Activated T-helper 17 cell treated with anti-CD3 and anti-CD28 coated beads, Interleukin-2, amount 50 U/mL, for 72 hours (primary cell): ENCODE data around the gene SLCO1C1. TPM values are rescaled to one million over a fixed set of nuclear protein-coding genes. Genes with fewer than 3 reads are reported as not detected.
"Not testable (repeated sequence)": the region's sequence is repeated elsewhere in the genome, so short reads cannot be mapped to it uniquely, and the experiment has no call there.

ENCODE experiments used
- ATAC-seq: fragments of 150-1000 bp; cut with Tn5 transposase; replicated peaks from 2 replicates; pipeline ENCODE4 v1.10.0; 2021; ENCODE audit warnings: mild to moderate bottlenecking, moderate library complexity
- H3K27ac Mint-ChIP-seq: one replicate; pipeline ENCODE4 v1.8.0; 2022; ENCODE audit warnings: mixed read lengths
- H3K27me3 Mint-ChIP-seq: one replicate; pipeline ENCODE4 v1.8.0; 2022; ENCODE audit warnings: mixed read lengths
- H3K36me3 Mint-ChIP-seq: one replicate; pipeline ENCODE4 v1.8.0; 2022; ENCODE audit warnings: low read depth, mild to moderate bottlenecking, mixed read lengths
- H3K4me1 Mint-ChIP-seq: one replicate; pipeline ENCODE4 v1.8.0; 2022; ENCODE audit warnings: mixed read lengths
- H3K4me3 Mint-ChIP-seq: one replicate; pipeline ENCODE4 v1.8.0; 2022; ENCODE audit warnings: mild to moderate bottlenecking, mixed read lengths
- H3K9me3 Mint-ChIP-seq: one replicate; pipeline ENCODE4 v1.8.0; 2022; ENCODE audit warnings: mixed read lengths
- total RNA-seq, 2 donors: library from RNA; stranded (reverse); gene quantifications; one replicate each; pipeline ENCODE4 v1.2.3, GENCODE V29; 2022

SLCO1C1 gene
- total RNA-seq, 2 donors from 2014 or later: not detected

DNA sequence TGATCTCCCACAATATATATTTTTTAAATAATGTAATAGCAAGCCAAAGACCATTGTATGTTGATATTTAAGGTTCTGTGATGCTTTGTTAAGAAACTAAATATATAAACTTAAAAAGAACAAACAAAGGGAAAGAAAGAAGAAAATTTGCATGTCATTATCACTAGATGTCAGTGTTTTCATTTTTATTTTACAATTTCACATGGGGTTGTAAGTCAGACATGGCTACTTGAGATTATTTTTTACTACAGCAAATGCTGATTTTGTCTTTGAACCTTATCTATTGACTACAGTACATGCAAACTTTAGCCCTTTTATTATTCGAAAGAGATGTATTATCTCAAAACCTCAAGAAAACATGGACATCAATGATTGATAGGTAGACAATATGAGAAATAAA lies 36.1 kb downstream of the SLCO1C1 start:
- Mint-ChIP-seq H3K27ac (no peak overlapping the region), H3K4me1 (no peaks in the 10 kb centered on the region), H3K4me3 (no peak overlapping the region), H3K36me3 (no peaks in the 10 kb centered on the region), H3K27me3 (no peaks in the 10 kb centered on the region), H3K9me3 (no peaks in the 10 kb centered on the region)
- ATAC-seq: no peak

DNA sequence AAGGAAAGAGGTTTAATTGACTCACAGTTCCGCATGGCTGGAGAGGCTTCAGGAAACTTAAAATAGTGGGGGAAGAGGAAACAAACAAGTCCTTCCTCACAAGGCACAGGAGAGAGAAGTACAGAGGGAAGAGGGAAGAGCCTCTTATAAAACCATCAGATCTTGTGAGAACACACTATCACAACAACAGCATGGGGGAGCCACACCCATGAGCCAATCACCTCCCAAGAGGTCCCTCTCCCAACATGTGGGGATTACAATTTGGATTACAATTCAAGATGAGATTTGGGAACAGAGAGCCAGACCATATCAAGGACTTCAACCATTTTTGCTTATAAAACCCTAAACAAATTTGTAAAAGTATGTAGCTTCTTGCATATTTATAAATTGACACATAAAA lies 45.8 kb downstream of the SLCO1C1 start:
- H3K4me3 Mint-ChIP-seq: no peak overlapping the region
- H3K27me3 Mint-ChIP-seq: no peaks in the 10 kb centered on the region
- no peaks in the 10 kb centered on the region for H3K36me3 Mint-ChIP-seq
- ATAC-seq: no peak
- no peaks in the 10 kb centered on the region for H3K4me1 Mint-ChIP-seq
- no peaks in the 10 kb centered on the region for H3K9me3 Mint-ChIP-seq
- H3K27ac Mint-ChIP-seq: no peak overlapping the region

DNA sequence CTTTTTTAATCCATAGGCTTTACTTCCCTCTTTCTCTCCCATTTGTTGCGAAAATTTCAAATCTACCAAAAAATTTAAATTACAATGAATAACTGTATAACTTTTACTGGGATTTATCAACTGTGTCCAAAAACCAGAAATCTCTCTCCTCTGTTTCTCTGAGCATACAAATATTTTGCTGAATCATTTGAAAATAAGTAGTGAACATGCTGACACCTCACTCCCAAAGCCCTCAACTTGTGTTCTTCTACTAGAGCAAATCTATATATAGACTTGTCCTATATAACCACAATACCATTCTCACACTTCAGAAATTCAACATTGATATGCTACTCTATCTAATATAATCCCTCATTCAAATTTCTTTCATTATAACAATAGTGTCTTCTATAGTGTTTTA lies 53.1 kb downstream of the SLCO1C1 start:
- no peak for ATAC-seq
- Mint-ChIP-seq H3K36me3 (no peaks in the 10 kb centered on the region), H3K9me3 (peaks cover 2% of the 10 kb centered on the region), H3K27ac (no peak overlapping the region), H3K4me1 (no peaks in the 10 kb centered on the region), H3K4me3 (no peak overlapping the region), H3K27me3 (no peaks in the 10 kb centered on the region)

DNA sequence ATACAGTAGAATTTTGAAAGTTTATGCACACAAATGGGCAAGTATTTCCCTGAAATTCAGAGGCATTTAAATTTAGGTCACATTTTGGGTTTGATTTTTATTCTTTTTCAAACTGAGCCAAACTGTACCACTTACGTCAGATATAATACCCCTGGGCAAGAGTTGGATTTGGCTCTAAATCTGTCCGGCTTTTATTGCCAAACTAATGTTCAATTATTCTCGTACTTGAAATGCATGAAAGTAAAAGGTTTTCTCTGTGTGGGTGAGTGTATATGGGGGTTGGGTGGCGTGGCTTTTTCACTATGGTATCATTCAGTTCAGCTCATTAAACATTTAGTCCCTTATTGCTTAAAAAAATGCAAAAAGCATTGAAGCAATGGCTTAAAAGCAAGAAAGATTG lies 55.9 kb downstream of the SLCO1C1 start:
- ATAC-seq: no peak
- Mint-ChIP-seq H3K27ac (no peak overlapping the region), H3K4me1 (no peaks in the 10 kb centered on the region), H3K9me3 (peaks cover 3% of the 10 kb centered on the region), H3K36me3 (no peaks in the 10 kb centered on the region), H3K27me3 (no peaks in the 10 kb centered on the region), H3K4me3 (no peak overlapping the region)

- peaks cover 3% of the 10 kb centered on the region for H3K9me3 Mint-ChIP-seq
- no peak overlapping the region for H3K27ac Mint-ChIP-seq
- no peak overlapping the region for H3K4me3 Mint-ChIP-seq
- H3K4me1 Mint-ChIP-seq: no peaks in the 10 kb centered on the region
- ATAC-seq: no peak
- no peaks in the 10 kb centered on the region for H3K36me3 Mint-ChIP-seq
- no peaks in the 10 kb centered on the region for H3K27me3 Mint-ChIP-seq
These were observed 82.3 kb downstream of the SLCO1C1 start for GRCh38 chr12:20777420-20777819.

- Mint-ChIP-seq H3K27me3 (no peaks in the 10 kb centered on the region), H3K27ac (no peak overlapping the region), H3K4me1 (no peaks in the 10 kb centered on the region), H3K4me3 (no peak overlapping the region), H3K9me3 (peaks cover 3% of the 10 kb centered on the region), H3K36me3 (no peaks in the 10 kb centered on the region)
- ATAC-seq: no peak
These were observed 83.8 kb downstream of the SLCO1C1 start for GRCh38 chr12:20778969-20779368.

GRCh38 chr12:20779971-20780370 lies 84.8 kb downstream of the SLCO1C1 start:
- H3K27ac Mint-ChIP-seq, H3K4me1 Mint-ChIP-seq, H3K9me3 Mint-ChIP-seq, H3K27me3 Mint-ChIP-seq, H3K36me3 Mint-ChIP-seq, ATAC-seq, H3K4me3 Mint-ChIP-seq: not testable (repeated sequence)

GRCh38 chr12:20783796-20784357 lies 88.7 kb downstream of the SLCO1C1 start:
- H3K9me3 Mint-ChIP-seq, H3K36me3 Mint-ChIP-seq, H3K4me1 Mint-ChIP-seq, H3K4me3 Mint-ChIP-seq, H3K27me3 Mint-ChIP-seq, H3K27ac Mint-ChIP-seq, ATAC-seq: not testable (repeated sequence)

DNA sequence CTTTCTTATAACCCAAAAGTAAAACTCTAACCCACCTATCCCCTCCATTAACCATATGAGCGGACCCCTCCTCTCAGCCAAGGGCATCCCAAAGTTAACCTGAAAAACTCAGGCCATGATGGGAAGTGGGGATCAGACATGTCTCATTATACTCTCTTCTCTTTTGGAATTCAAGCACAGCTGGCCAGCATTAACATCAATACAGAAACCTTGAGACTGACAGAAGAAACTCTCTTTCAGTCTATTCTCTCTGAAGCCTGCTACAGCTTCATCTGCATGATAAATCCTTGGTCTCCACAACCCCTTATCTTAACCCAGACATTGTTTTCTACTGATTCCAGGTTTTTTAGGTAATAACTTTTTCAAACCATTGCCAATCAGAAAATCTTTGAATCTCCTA lies 97.8 kb downstream of the SLCO1C1 start:
- H3K36me3 Mint-ChIP-seq: no peaks in the 10 kb centered on the region

GRCh38 chr12:20798554-20798953 lies 103.4 kb downstream of the SLCO1C1 start:
- Mint-ChIP-seq H3K9me3 (no peaks in the 10 kb centered on the region), H3K27ac (no peak overlapping the region), H3K27me3 (no peaks in the 10 kb centered on the region), H3K4me3 (no peak overlapping the region), H3K36me3 (no peaks in the 10 kb centered on the region), H3K4me1 (no peaks in the 10 kb centered on the region)
- ATAC-seq: no peak

More for the DNA sequence above, 97.8 kb downstream of the SLCO1C1 start:
- H3K9me3 Mint-ChIP-seq: no peaks in the 10 kb centered on the region
- H3K4me3 Mint-ChIP-seq: no peak overlapping the region
- no peak overlapping the region for H3K27ac Mint-ChIP-seq
- ATAC-seq: no peak
- H3K27me3 Mint-ChIP-seq: no peaks in the 10 kb centered on the region
- no peaks in the 10 kb centered on the region for H3K4me1 Mint-ChIP-seq

DNA sequence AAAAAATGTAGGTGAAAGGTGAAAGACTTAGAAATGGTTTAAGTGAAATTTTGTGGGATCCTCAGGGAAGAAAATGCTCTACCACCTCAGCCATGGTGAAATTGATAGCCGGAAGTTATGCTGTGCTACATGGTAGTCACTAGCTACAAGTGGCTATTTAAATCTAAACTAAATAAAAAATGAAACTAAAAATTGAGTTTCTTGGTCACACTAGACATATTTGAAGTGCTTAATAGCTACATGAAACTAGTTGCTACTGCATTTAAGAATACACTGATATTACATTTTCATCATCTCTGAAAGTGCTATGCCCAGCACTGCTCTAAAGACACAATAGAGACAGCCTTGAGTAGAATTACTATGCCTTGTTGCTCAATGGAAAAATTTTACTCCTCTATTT lies 105.0 kb downstream of the SLCO1C1 start:
- ATAC-seq: no peak
- Mint-ChIP-seq H3K4me1 (no peaks in the 10 kb centered on the region), H3K27ac (no peak overlapping the region), H3K9me3 (no peaks in the 10 kb centered on the region), H3K27me3 (no peaks in the 10 kb centered on the region), H3K4me3 (no peak overlapping the region), H3K36me3 (no peaks in the 10 kb centered on the region)

DNA sequence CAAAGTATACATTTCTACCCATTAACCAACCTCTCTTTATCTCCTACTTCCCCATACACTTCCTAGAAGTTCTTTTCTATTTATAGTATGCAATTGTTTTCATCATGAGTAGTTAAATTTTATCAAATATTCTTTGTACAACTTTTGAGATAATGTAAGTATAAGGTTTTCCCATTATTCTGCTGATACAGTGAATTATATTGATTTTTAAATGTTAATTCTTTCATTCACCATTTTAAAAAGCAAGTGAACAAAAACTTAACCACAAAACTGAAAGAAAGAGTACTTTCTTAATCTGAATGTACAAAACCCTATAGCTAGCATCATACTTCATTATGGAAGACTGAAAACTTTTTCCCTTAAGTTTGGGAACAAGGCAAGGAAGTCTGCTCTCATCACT lies 105.9 kb downstream of the SLCO1C1 start:
- H3K9me3 Mint-ChIP-seq: no peaks in the 10 kb centered on the region
- ATAC-seq: no peak
- H3K27me3 Mint-ChIP-seq: no peaks in the 10 kb centered on the region
- no peaks in the 10 kb centered on the region for H3K4me1 Mint-ChIP-seq
- no peak overlapping the region for H3K4me3 Mint-ChIP-seq
- no peaks in the 10 kb centered on the region for H3K36me3 Mint-ChIP-seq
- no peak overlapping the region for H3K27ac Mint-ChIP-seq

Other genes starting within 250 kb of the SLCO1C1 start
- gene SLCO1B3, start 115.4 kb downstream of the SLCO1C1 start, total RNA-seq: not detected